Measurements from ENCODE around the gene PAX5.

The PAX5 gene

GRCh38 chr9:37025071-37025822 is 8.8 kb downstream of the PAX5 start:
- no peak for DNase-seq (ENCODE audit: low read depth in 2 of 2)

GRCh38 chr9:37017546-37017945 is 16.5 kb downstream of the PAX5 start:
- no peak for DNase-seq (ENCODE audit: low read depth in 2 of 2)

GRCh38 chr9:37011530-37011929 is 22.5 kb downstream of the PAX5 start:
- no peak for DNase-seq (ENCODE audit: low read depth in 2 of 2)

GRCh38 chr9:37010976-37011375 is 23.1 kb downstream of the PAX5 start:
- DNase-seq (ENCODE audit: low read depth in 2 of 2) = no peak

GRCh38 chr9:37010180-37010579 is 23.9 kb downstream of the PAX5 start:
- no peak for DNase-seq (ENCODE audit: low read depth in 2 of 2)

- DNase-seq (ENCODE audit: low read depth in 2 of 2) = no peak
These were observed 26.8 kb downstream of the PAX5 start for GRCh38 chr9:37007295-37007694.

GRCh38 chr9:37005517-37006140 is 28.4 kb downstream of the PAX5 start:
- no peak for DNase-seq (ENCODE audit: low read depth in 2 of 2)

- no peak for DNase-seq (ENCODE audit: low read depth in 2 of 2)
These were observed 29.6 kb downstream of the PAX5 start for GRCh38 chr9:37004424-37004935.

- no peak for DNase-seq (ENCODE audit: low read depth in 2 of 2)
These were observed 31.5 kb downstream of the PAX5 start for GRCh38 chr9:37002413-37003217.

GRCh38 chr9:37002036-37002412 is 32.0 kb downstream of the PAX5 start:
- no peak for DNase-seq (ENCODE audit: low read depth in 2 of 2)

GRCh38 chr9:37001459-37001858 is 32.6 kb downstream of the PAX5 start:
- DNase-seq (ENCODE audit: low read depth in 2 of 2) = no peak

GRCh38 chr9:36999728-37000333 is 34.2 kb downstream of the PAX5 start:
- no peak for DNase-seq (ENCODE audit: low read depth in 2 of 2)

GRCh38 chr9:36997414-36997813 is 36.7 kb downstream of the PAX5 start:
- DNase-seq (ENCODE audit: low read depth in 2 of 2) = no peak

GRCh38 chr9:36996706-36997086 is 37.4 kb downstream of the PAX5 start:
- no peak for DNase-seq (ENCODE audit: low read depth in 2 of 2)

GRCh38 chr9:36995927-36996705 is 38.0 kb downstream of the PAX5 start:
- peak; percentile 48 to 58 for DNase-seq (ENCODE audit: low read depth in 2 of 2)

- DNase-seq (ENCODE audit: low read depth in 2 of 2) = no peak
These were observed 39.9 kb downstream of the PAX5 start for GRCh38 chr9:36993933-36994764.

- DNase-seq (ENCODE audit: low read depth in 2 of 2) = no peak
These were observed 41.4 kb downstream of the PAX5 start for GRCh38 chr9:36992501-36993316.

GRCh38 chr9:36991516-36992134 is 42.4 kb downstream of the PAX5 start:
- DNase-seq (ENCODE audit: low read depth in 2 of 2) = peak; percentile 40 to 58

- DNase-seq (ENCODE audit: low read depth in 2 of 2) = no peak
These were observed 45.2 kb downstream of the PAX5 start for GRCh38 chr9:36988848-36989247.
